DND-41 (cell line): ENCODE data around the gene MR1.

Source experiments
- ATAC-seq: fragments of 200-7000 bp; cut with Tn5 transposase; 3 replicates; pipeline ENCODE4 v1.9.1; 2021; ENCODE audit warnings: low read depth; ENCODE audit not compliant: insufficient read depth
- DNase-seq: peaks from one replicate; pipeline ENCODE4 v3.0.0-alpha.2; 2020
- H2AFZ ChIP-seq: 2 replicates; pipeline ENCODE4 v1.6.0; 2012; ENCODE audit warnings: low read depth, low read length
- H3K27ac ChIP-seq: 2 replicates; pipeline ENCODE4 v1.5.1; 2012; ENCODE audit warnings: low read length, inconsistent platforms
- H3K27me3 ChIP-seq: fragments of 200-600 bp; sonication (generic); 2 replicates; pipeline ENCODE4 v1.6.0; 2012; ENCODE audit warnings: low read length, mild to moderate bottlenecking, inconsistent platforms; ENCODE audit not compliant: insufficient read depth, poor library complexity
- H3K36me3 ChIP-seq: 2 replicates; pipeline ENCODE4 v1.5.1; 2012; ENCODE audit warnings: low read length, inconsistent platforms; ENCODE audit not compliant: insufficient read depth
- H3K4me1 ChIP-seq: 2 replicates; pipeline ENCODE4 v1.5.1; 2012; ENCODE audit warnings: mild to moderate bottlenecking, low read length; ENCODE audit not compliant: insufficient read depth
- H3K4me2 ChIP-seq: 2 replicates; pipeline ENCODE4 v1.6.0; 2012; ENCODE audit warnings: mild to moderate bottlenecking, moderate library complexity, low read length, inconsistent platforms; ENCODE audit not compliant: insufficient read depth
- H3K4me3 ChIP-seq, 2 experiments: fragments of 200-600 bp in 1 of 2; shearing (Covaris generic) in 1 of 2; 2 replicates each; pipeline ENCODE4 v1.5.1; 2012 to 2016; ENCODE audit warnings: inconsistent platforms in 2 of 2, low read length in 2 of 2, mild to moderate bottlenecking in 2 of 2, low read depth in 1 of 2, moderate library complexity in 1 of 2
- H3K79me2 ChIP-seq: 2 replicates; pipeline ENCODE4 v1.6.0; 2012; ENCODE audit warnings: low read length, inconsistent platforms; ENCODE audit not compliant: insufficient read depth
- H3K9ac ChIP-seq: 2 replicates; pipeline ENCODE4 v1.6.0; 2012; ENCODE audit warnings: low read depth, mild to moderate bottlenecking, inconsistent platforms, low read length, moderate library complexity
- H3K9me3 ChIP-seq: 2 replicates; pipeline ENCODE4 v1.5.1; 2012; ENCODE audit warnings: low read length, moderate library complexity, mild to moderate bottlenecking, inconsistent platforms; ENCODE audit not compliant: insufficient read depth, severe bottlenecking
- H4K20me1 ChIP-seq: 2 replicates; pipeline ENCODE4 v1.6.0; 2012; ENCODE audit warnings: low read length; ENCODE audit not compliant: insufficient read depth
- CTCF ChIP-seq: IDR thresholded peaks from 2 replicates; pipeline ENCODE4 v1.5.1; 2012; ENCODE audit warnings: borderline replicate concordance, low read length, moderate library complexity, mild to moderate bottlenecking; ENCODE audit not compliant: poor library complexity, severe bottlenecking; ENCODE audit errors: extremely low read depth
- EZH2 ChIP-seq: IDR thresholded peaks from 3 replicates; pipeline ENCODE4 v1.6.1; 2012; ENCODE audit warnings: borderline replicate concordance, low read depth, mild to moderate bottlenecking, moderate library complexity, low read length, inconsistent platforms; ENCODE audit not compliant: severe bottlenecking

The MR1 gene

GRCh38 chr1:181037386-181037785 lies 3.6 kb downstream of the MR1 start:
- Histone ChIP-seq H3K4me2 (no peak overlapping the region), H3K36me3 (peaks cover 11% of the 10 kb centered on the region; the same call in 1 of the 2 replicates), H3K27me3 (no peaks in the 10 kb centered on the region), H4K20me1 (0 out of 2 replicates have a peak, but pooled peaks cover 3% of the 10 kb centered on the region), H3K9me3 (no peaks in the 10 kb centered on the region), H3K27ac (no peak overlapping the region), H2AFZ (no peak overlapping the region), H3K9ac (no peak overlapping the region), H3K79me2 (peaks cover 62% of the 10 kb centered on the region), H3K4me1 (peaks cover 48% of the 10 kb centered on the region), H3K4me3 (no peak overlapping the region)
- ATAC-seq, result no peak
- no peak for DNase-seq
- TF ChIP-seq EZH2 (no peak), CTCF (no peak)

GRCh38 chr1:181038399-181038873 lies 4.7 kb downstream of the MR1 start:
- H3K4me3 ChIP-seq, result no peak overlapping the region
- TF ChIP-seq CTCF (peak; percentile 92), EZH2 (no peak)
- H3K79me2 ChIP-seq, result peaks cover 65% of the 10 kb centered on the region
- peak; percentile 68 for ATAC-seq
- no peak overlapping the region for H3K27ac ChIP-seq
- H3K4me1 ChIP-seq, result peaks cover 46% of the 10 kb centered on the region
- no peak overlapping the region for H2AFZ ChIP-seq
- no peak overlapping the region for H3K9ac ChIP-seq
- no peaks in the 10 kb centered on the region for H3K27me3 ChIP-seq
- H3K9me3 ChIP-seq, result no peaks in the 10 kb centered on the region
- 0 out of 2 replicates have a peak, but pooled peaks cover 3% of the 10 kb centered on the region for H4K20me1 ChIP-seq
- H3K36me3 ChIP-seq, result peaks cover 11% of the 10 kb centered on the region; the same call in 1 of the 2 replicates
- DNase-seq, result peak; percentile 68
- no peak overlapping the region for H3K4me2 ChIP-seq

GRCh38 chr1:181040284-181040865 lies 6.6 kb downstream of the MR1 start:
- H3K27ac ChIP-seq, result no peak overlapping the region
- H3K79me2 ChIP-seq, result peaks cover 50% of the 10 kb centered on the region
- H3K4me1 ChIP-seq, result peaks cover 43% of the 10 kb centered on the region
- no peaks in the 10 kb centered on the region for H3K27me3 ChIP-seq
- no peak for TF ChIP-seq CTCF
- TF ChIP-seq EZH2, result no peak
- H3K9me3 ChIP-seq, result no peaks in the 10 kb centered on the region
- no peak for DNase-seq
- no peak overlapping the region for H2AFZ ChIP-seq
- H3K4me3 ChIP-seq, result no peak overlapping the region
- 0 out of 2 replicates have a peak, but pooled peaks cover 3% of the 10 kb centered on the region for H4K20me1 ChIP-seq
- peaks cover 11% of the 10 kb centered on the region; the same call in 1 of the 2 replicates for H3K36me3 ChIP-seq
- no peak overlapping the region for H3K9ac ChIP-seq
- no peak for ATAC-seq
- no peak overlapping the region for H3K4me2 ChIP-seq
